Naive thymus-derived CD8-positive, alpha-beta T cell (primary cell): ENCODE measurements around the gene RFPL1. TPM values are rescaled to one million over a fixed set of nuclear protein-coding genes. Genes with fewer than 3 reads are reported as not detected.
"Not testable (repeated sequence)": the region's sequence is repeated elsewhere in the genome, so short reads cannot be mapped to it uniquely, and the experiment has no call there.

ENCODE experiments used
- ATAC-seq, 2 donors: fragments of 150-1000 bp; cut with Tn5 transposase in 1 of 2; sonication (Bioruptor Pico), chemical (Tn5 transposase) in 1 of 2; 1 replicate in 1 of 2; 2 replicates in 1 of 2; pipeline ENCODE4 v1.10.0; 2021; ENCODE audit warnings: mild to moderate bottlenecking in 2 of 2, moderate library complexity in 2 of 2
- POLR2A ChIA-PET: fragments of 350-600 bp; sonication (Branson Sonifier 250); formaldehyde crosslinking; loops from one replicate; lab custom pipeline; 2021; ENCODE audit warnings: antibody characterized with exemption; lab: Charles Lee
- DNase-seq, 10 donors: peaks; one replicate each; pipeline versions ENCODE4 v3.0.0 to v3.0.0-alpha.2; 2020 to 2022
- H3K27ac Mint-ChIP-seq, 10 donors: one replicate each; pipeline ENCODE4 v1.8.0; 2020 to 2022; ENCODE audit warnings: mild to moderate bottlenecking in 10 of 10, mixed read lengths in 10 of 10, moderate library complexity in 4 of 10, inconsistent platforms in 1 of 10
- H3K27me3 Mint-ChIP-seq, 5 donors: one replicate each; pipeline ENCODE4 v1.8.0; 2021 to 2022; ENCODE audit warnings: mixed read lengths in 5 of 5
- H3K36me3 Mint-ChIP-seq, 3 donors: one replicate each; pipeline ENCODE4 v1.8.0; 2020 to 2022; ENCODE audit warnings: mixed read lengths in 3 of 3, mild to moderate bottlenecking in 2 of 3, inconsistent platforms in 1 of 3
- H3K4me1 Mint-ChIP-seq, 4 donors: one replicate each; pipeline ENCODE4 v1.8.0; 2021 to 2022; ENCODE audit warnings: mixed read lengths in 4 of 4
- H3K4me3 Mint-ChIP-seq, 10 donors: one replicate each; pipeline ENCODE4 v1.8.0; 2020 to 2022; ENCODE audit warnings: mild to moderate bottlenecking in 10 of 10, mixed read lengths in 10 of 10, moderate library complexity in 6 of 10, inconsistent platforms in 1 of 10
- H3K9me3 Mint-ChIP-seq, 9 donors: one replicate each; pipeline ENCODE4 v1.8.0; 2020 to 2022; ENCODE audit warnings: mixed read lengths in 9 of 9, mild to moderate bottlenecking in 3 of 9, inconsistent platforms in 1 of 9, moderate library complexity in 1 of 9
- polyA plus RNA-seq, 3 donors: library from polyadenylated mRNA; unstranded; fragments of 300-500 nt; fragmentation: Illumina TruSeq; gene quantifications; one replicate each; pipeline ENCODE4 v1.2.3, GENCODE V29; 2021
- total RNA-seq, 8 experiments: library from RNA in 2 of 8; stranded (reverse) in 2 of 8; gene quantifications; one replicate each; pipeline ENCODE4 v1.2.3 and lab custom pipeline; 2021 to 2026

Gene RFPL1
- total and polyA plus RNA-seq, 5 experiments from 2014 or later, result 0.11 TPM; not detected in 4

GRCh38 chr22:29412772-29413171 is 25.6 kb upstream of the RFPL1 start:
- H3K4me3 Mint-ChIP-seq, DNase-seq, H3K27ac Mint-ChIP-seq, H3K9me3 Mint-ChIP-seq, H3K27me3 Mint-ChIP-seq, POLR2A ChIA-PET, H3K36me3 Mint-ChIP-seq: not testable (repeated sequence)
- peak; percentile 24 to 41 for ATAC-seq
- H3K4me1 Mint-ChIP-seq, result peaks cover 11 to 40% (median 24%) of the 10 kb centered on the region in 4 donors

DNA sequence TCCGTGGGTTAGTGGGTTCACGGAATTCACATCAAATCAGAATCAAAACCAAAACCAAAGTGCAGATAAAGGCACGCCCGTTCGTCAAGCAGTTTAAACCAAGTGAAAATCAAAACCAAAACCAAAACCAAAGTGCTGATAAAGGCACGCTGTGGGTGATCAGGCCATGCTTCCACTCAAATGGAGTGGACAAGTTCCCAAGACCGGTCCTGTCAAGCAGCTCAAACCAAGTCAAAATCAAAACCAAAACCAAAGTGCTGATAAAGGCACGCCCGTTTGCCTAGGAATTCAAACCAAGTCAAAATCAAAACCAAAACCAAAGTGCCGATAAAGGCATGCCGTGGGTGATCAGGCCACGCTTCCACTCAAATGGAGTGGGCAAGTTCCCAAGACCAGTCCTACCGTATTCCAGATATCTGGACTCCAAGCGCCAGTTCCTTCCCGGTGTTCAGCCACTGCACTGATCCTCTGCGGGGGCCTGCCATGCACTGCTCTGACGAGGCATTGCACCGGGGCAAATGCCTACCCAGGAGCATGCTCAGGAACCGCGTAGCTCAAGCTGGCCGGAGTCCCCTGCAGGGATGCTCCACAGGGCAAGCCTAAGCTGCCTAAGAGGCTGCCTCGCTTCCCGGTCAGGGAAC is 23.3 kb upstream of the RFPL1 start:
- H3K4me3 Mint-ChIP-seq, result peak overlapping the region; percentile 86 to 97 (median 94)
- H3K4me1 Mint-ChIP-seq, result peaks cover 9 to 36% (median 24%) of the 10 kb centered on the region in 4 donors
- not testable (repeated sequence) for H3K9me3 Mint-ChIP-seq, H3K36me3 Mint-ChIP-seq, H3K27me3 Mint-ChIP-seq
- POLR2A ChIA-PET, result interaction anchor here (0.6 to 0.9 kb wide), 2 partner anchors 27 to 44 kb away, joined by 3 to 4 read pairs; partner anchors contain the start of gene AP1B1
- DNase-seq (peak; percentile 8 to 76 (median 52)), ATAC-seq (peak; percentile 84 to 87)
- peak overlapping the region; percentile 95 to 99 (median 98) for H3K27ac Mint-ChIP-seq

DNA sequence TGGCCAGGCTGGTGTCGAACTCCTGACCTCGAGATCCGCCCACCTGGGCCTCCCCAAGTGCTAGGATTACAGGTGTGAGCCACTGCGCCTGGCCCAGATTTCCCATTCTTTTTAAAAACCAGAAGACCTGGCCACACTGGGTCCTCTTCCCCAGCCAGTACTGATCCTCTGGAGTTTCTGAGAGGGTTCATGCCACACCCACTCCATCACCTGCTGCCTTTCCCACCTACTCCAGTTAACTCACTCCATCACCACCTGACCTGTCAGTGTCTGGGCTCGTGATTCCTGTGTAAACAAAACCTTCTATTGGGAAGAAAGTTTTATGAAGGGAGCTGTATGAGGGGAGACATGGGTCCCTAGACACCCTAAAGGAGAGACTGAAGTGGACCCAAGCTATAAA is 19.7 kb upstream of the RFPL1 start:
- DNase-seq, H3K4me3 Mint-ChIP-seq, H3K9me3 Mint-ChIP-seq, POLR2A ChIA-PET, ATAC-seq, H3K36me3 Mint-ChIP-seq, H3K27ac Mint-ChIP-seq: not testable (repeated sequence)
- peaks cover 9 to 26% (median 18%) of the 10 kb centered on the region in 4 donors for H3K4me1 Mint-ChIP-seq
- H3K27me3 Mint-ChIP-seq, result peaks cover 0 to 13% (median 1%) of the 10 kb centered on the region in 5 donors

DNA sequence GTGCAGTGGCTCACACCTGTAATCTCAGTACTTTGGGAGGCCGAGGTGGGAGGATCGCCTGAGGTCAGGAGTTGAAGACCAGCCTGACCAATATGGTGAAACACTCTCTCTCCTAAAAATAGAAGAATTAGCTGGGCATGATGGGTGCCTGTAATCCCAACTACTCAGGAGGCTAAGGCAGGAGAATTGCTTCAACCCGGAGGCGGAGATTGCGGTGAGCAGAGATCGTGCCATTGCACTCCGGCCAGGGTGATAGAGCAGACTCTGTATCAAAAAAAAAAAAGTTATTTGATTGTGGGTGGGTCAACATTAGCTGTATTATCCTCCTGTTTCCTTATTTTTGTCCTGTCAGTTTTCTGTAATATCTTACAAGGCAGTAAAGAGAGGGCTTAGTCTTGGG is 11.9 kb upstream of the RFPL1 start:
- no peaks in the 10 kb centered on the region for H3K36me3 Mint-ChIP-seq
- no peak overlapping the region for H3K27ac Mint-ChIP-seq
- H3K9me3 Mint-ChIP-seq, result no peaks in the 10 kb centered on the region
- no peak for DNase-seq
- peaks cover 0 to 2% (median 0%) of the 10 kb centered on the region in 4 donors for H3K4me1 Mint-ChIP-seq
- POLR2A ChIA-PET, result no interaction called here
- peaks cover 1 to 11% (median 6%) of the 10 kb centered on the region in 5 donors for H3K27me3 Mint-ChIP-seq
- ATAC-seq, result no peak
- no peak overlapping the region for H3K4me3 Mint-ChIP-seq

- DNase-seq (no peak), ATAC-seq (no peak)
- Mint-ChIP-seq H3K27ac (no peak overlapping the region), H3K9me3 (no peaks in the 10 kb centered on the region), H3K4me3 (no peak overlapping the region), H3K4me1 (no peaks in the 10 kb centered on the region), H3K27me3 (peaks cover 0 to 15% (median 3%) of the 10 kb centered on the region in 5 donors), H3K36me3 (no peaks in the 10 kb centered on the region)
- POLR2A ChIA-PET, result no interaction called here
These were observed 11.1 kb upstream of the RFPL1 start for GRCh38 chr22:29427176-29427760.

- H3K4me3 Mint-ChIP-seq, result no peak overlapping the region
- H3K9me3 Mint-ChIP-seq, result no peaks in the 10 kb centered on the region
- peaks cover 0 to 2% (median 0%) of the 10 kb centered on the region in 3 donors for H3K36me3 Mint-ChIP-seq
- peaks cover 7 to 24% (median 11%) of the 10 kb centered on the region in 5 donors for H3K27me3 Mint-ChIP-seq
- POLR2A ChIA-PET, result no interaction called here
- DNase-seq (no peak), ATAC-seq (no peak)
- H3K4me1 Mint-ChIP-seq, result no peaks in the 10 kb centered on the region
- H3K27ac Mint-ChIP-seq, result no peak overlapping the region
These were observed 6.4 kb upstream of the RFPL1 start for GRCh38 chr22:29431986-29432385.

- ATAC-seq, result no peak
- Mint-ChIP-seq H3K27ac (no peak overlapping the region), H3K4me3 (no peak overlapping the region), H3K4me1 (no peaks in the 10 kb centered on the region), H3K9me3 (no peaks in the 10 kb centered on the region), H3K36me3 (peaks cover 0 to 2% (median 0%) of the 10 kb centered on the region in 3 donors), H3K27me3 (peaks cover 5 to 23% (median 11%) of the 10 kb centered on the region in 5 donors)
- DNase-seq, result no peak
- POLR2A ChIA-PET, result no interaction called here
These were observed 4.5 kb upstream of the RFPL1 start for GRCh38 chr22:29433856-29434255.

GRCh38 chr22:29434288-29434687 is 4.1 kb upstream of the RFPL1 start:
- peaks cover 5 to 23% (median 11%) of the 10 kb centered on the region in 5 donors for H3K27me3 Mint-ChIP-seq
- no peaks in the 10 kb centered on the region for H3K4me1 Mint-ChIP-seq
- no peak for DNase-seq
- POLR2A ChIA-PET, result no interaction called here
- H3K4me3 Mint-ChIP-seq, result no peak overlapping the region
- no peaks in the 10 kb centered on the region for H3K9me3 Mint-ChIP-seq
- no peak for ATAC-seq
- peaks cover 0 to 2% (median 0%) of the 10 kb centered on the region in 3 donors for H3K36me3 Mint-ChIP-seq
- no peak overlapping the region for H3K27ac Mint-ChIP-seq

GRCh38 chr22:29435236-29436136 is 2.9 kb upstream of the RFPL1 start:
- POLR2A ChIA-PET, result interaction anchor here (0.6 kb wide), 1 partner anchor 45 kb away, joined by 3 read pairs; no protein-coding TSS in a partner anchor
- Mint-ChIP-seq H3K27me3 (peaks cover 5 to 23% (median 11%) of the 10 kb centered on the region in 5 donors), H3K4me3 (no peak overlapping the region), H3K27ac (no peak overlapping the region), H3K4me1 (no peaks in the 10 kb centered on the region), H3K36me3 (peaks cover 0 to 2% (median 0%) of the 10 kb centered on the region in 3 donors), H3K9me3 (no peaks in the 10 kb centered on the region)
- DNase-seq (no peak), ATAC-seq (no peak)

DNA sequence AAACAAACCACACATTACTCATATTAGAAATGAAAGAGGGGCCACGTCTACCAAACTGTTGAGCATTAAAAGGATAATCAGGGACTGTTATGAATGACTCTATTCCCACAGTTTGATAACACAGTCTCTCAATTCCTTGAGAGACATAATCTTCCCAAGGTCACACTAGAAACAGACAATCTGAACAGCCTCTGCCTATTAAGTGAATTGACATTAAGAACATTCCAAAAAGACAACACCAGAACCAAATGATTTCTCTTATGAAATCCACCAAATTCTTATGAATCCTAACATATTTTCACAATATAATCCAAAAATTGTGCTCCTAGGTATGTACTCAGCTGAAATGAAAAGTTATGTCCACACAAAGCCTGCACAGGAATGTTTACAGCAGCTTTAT is 4.6 kb downstream of the RFPL1 start:
- H3K36me3 Mint-ChIP-seq, result no peaks in the 10 kb centered on the region
- no peak for DNase-seq
- H3K9me3 Mint-ChIP-seq, result no peaks in the 10 kb centered on the region
- ATAC-seq, result no peak
- POLR2A ChIA-PET, result no interaction called here
- no peak overlapping the region for H3K4me3 Mint-ChIP-seq
- H3K27me3 Mint-ChIP-seq, result peaks cover 0 to 10% (median 4%) of the 10 kb centered on the region in 5 donors
- H3K27ac Mint-ChIP-seq, result no peak overlapping the region
- no peaks in the 10 kb centered on the region for H3K4me1 Mint-ChIP-seq

DNA sequence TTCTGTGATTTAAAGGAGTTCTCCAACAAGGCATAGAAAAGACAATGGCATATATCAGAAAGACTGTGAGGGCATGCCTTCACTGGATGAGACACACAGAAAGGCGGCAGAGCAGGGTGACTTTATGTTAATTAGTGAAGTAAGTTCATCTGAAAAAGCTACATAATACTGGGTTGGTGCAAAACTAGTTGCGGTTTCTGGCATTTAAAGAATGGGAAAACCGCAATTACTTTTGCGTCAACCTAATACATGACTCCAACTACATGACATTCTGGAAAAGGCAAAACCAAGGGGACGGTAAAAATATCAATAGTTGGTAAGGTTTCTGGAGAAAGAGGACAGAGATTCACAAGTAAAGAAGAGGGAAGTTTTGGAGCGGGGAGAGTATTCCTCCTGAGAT is 5.1 kb downstream of the RFPL1 start:
- Mint-ChIP-seq H3K27me3 (peaks cover 0 to 10% (median 4%) of the 10 kb centered on the region in 5 donors), H3K4me3 (no peak overlapping the region), H3K4me1 (no peaks in the 10 kb centered on the region), H3K9me3 (no peaks in the 10 kb centered on the region), H3K36me3 (no peaks in the 10 kb centered on the region), H3K27ac (no peak overlapping the region)
- POLR2A ChIA-PET, result no interaction called here
- DNase-seq (no peak), ATAC-seq (no peak)

GRCh38 chr22:29443861-29444792 is 5.7 kb downstream of the RFPL1 start:
- POLR2A ChIA-PET, result interaction anchor here (0.6 kb wide), 1 partner anchor 52 kb away, joined by 6 read pairs; no protein-coding TSS in a partner anchor
- H3K9me3 Mint-ChIP-seq, result no peaks in the 10 kb centered on the region
- peaks cover 0 to 10% (median 4%) of the 10 kb centered on the region in 5 donors for H3K27me3 Mint-ChIP-seq
- H3K4me3 Mint-ChIP-seq, result no peak overlapping the region
- DNase-seq (no peak), ATAC-seq (no peak)
- no peaks in the 10 kb centered on the region for H3K4me1 Mint-ChIP-seq
- no peaks in the 10 kb centered on the region for H3K36me3 Mint-ChIP-seq
- H3K27ac Mint-ChIP-seq, result peak overlapping the region in 1 of 10 donors; percentile 25
